ENCODE results near the gene SAP30BP. TPM values are rescaled to one million over a fixed set of nuclear protein-coding genes. Genes with fewer than 3 reads are reported as not detected.

SAP30BP gene
- total RNA-seq, 1 donor: 60.0 TPM

DNA sequence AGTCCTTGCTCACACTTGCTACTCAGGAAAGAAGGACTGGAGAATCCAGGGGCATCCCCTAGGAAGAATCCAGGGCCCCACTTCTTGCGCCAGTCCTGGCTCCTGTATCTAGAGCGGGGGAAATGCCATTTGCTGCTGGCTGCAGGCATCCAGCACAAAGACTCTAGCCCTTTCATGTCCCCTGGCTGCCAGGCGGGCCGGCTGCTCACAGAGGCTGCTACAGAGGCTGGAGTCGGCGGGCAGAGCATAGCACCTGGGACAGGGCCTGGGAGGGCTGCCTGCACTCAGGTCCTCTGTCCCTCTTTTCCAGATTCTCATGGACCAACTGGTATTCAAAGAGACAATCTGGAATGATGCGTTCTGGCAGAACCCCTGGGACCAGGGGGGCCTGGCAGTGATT, 20.1 kb upstream of the SAP30BP start:
- DNase-seq (ENCODE audit: low read depth): no peak
- H3K4me3 ChIP-seq (ENCODE audit: low read depth, low read length): no peak overlapping the region
- TF ChIP-seq, protein P1, sequence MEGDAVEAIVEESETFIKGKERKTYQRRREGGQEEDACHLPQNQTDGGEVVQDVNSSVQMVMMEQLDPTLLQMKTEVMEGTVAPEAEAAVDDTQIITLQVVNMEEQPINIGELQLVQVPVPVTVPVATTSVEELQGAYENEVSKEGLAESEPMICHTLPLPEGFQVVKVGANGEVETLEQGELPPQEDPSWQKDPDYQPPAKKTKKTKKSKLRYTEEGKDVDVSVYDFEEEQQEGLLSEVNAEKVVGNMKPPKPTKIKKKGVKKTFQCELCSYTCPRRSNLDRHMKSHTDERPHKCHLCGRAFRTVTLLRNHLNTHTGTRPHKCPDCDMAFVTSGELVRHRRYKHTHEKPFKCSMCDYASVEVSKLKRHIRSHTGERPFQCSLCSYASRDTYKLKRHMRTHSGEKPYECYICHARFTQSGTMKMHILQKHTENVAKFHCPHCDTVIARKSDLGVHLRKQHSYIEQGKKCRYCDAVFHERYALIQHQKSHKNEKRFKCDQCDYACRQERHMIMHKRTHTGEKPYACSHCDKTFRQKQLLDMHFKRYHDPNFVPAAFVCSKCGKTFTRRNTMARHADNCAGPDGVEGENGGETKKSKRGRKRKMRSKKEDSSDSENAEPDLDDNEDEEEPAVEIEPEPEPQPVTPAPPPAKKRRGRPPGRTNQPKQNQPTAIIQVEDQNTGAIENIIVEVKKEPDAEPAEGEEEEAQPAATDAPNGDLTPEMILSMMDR (IDR thresholded peaks at IDR 0.05; ENCODE audit: insufficient read depth, low read depth, low read length): no peak

DNA sequence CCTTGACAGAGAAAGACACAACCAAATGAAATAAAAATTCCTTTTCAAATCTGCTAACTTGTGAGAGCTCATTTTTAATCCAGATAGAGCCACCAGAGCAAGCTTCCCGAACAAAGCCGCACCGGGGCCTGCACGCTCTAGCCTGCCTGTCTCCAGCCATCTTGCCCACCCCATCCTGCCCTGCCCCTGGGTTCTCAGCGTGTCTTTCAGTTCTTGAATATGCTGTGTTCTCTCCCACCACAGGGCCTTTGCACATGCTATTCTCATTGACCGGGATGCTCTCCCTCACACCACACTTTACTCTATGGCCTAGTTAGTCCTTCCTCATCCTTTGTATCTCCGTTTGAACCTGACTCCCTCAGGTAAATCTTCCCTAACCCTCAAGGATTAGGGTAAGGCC, 19.2 kb upstream of the SAP30BP start:
- no peak overlapping the region for H3K4me3 ChIP-seq (ENCODE audit: low read depth, low read length)
- TF ChIP-seq, protein P1 (IDR thresholded peaks at IDR 0.05; ENCODE audit: insufficient read depth, low read depth, low read length): no peak
- no peak for DNase-seq (ENCODE audit: low read depth)

DNA sequence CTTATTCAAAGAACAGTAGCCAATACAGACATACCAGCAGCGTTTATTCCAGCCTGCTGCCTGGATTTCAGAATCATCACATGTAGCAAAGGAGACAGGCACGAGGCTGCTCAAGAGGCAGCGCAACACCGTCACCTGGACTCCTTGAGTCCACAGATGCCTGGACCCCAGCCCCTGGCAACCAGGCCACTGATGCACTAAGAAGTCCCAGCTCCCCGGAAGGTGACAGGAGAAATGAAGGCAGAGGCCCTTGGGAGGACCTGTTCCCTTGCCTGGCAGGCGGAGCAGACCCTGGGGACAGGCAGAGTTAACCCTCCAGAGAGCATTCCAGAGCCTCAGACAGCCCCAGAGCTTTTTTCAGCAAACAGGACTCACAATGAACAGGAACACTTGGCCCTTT, 17.5 kb upstream of the SAP30BP start:
- no peak for DNase-seq (ENCODE audit: low read depth)
- no peak overlapping the region for H3K4me3 ChIP-seq (ENCODE audit: low read depth, low read length)
- TF ChIP-seq, protein P1 (IDR thresholded peaks at IDR 0.05; ENCODE audit: insufficient read depth, low read depth, low read length): no peak

DNA sequence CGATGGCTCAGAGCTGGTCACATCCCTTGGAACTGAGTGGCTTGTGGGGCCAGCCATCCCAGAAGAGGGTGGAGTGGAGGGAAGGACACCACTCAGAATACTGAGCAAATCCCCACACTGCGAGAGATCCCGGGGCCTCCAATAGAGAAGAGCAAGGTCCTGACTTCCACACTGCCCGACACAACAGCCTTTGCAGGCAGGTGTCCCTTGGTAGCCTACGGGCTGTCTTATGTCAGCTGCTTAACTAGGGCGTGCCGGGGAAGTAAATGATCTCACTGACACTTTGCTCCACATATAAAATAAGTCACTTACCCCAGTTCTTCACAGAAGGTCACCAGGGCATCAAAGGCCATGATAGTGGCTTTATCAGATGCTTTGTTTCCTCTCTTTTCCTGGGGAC, 16.3 kb upstream of the SAP30BP start:
- TF ChIP-seq, protein P1 (IDR thresholded peaks at IDR 0.05; ENCODE audit: insufficient read depth, low read depth, low read length): no peak
- no peak overlapping the region for H3K4me3 ChIP-seq (ENCODE audit: low read depth, low read length)
- no peak for DNase-seq (ENCODE audit: low read depth)

DNA sequence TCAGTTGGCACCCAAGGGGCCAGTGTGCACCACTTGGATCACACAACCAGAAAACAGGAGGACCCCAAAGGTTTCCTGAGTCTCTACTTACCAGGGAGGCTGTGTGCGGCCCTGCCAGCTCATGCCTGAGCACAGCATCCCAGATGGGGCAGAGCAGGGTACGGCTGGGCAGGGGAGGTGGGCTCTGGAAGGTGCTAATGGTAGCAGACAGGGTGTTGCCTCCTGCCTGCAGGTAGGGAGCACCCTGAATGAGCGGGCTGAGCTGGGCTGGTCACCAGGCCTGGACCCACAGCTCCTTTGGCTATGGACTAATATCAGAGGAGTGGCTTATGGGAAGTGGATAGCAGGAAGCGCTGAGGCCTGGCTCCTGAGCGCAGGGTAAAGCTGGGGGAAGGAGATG, 14.8 kb upstream of the SAP30BP start:
- DNase-seq (ENCODE audit: low read depth): no peak
- H3K4me3 ChIP-seq (ENCODE audit: low read depth, low read length): no peak overlapping the region
- TF ChIP-seq, protein P1 (IDR thresholded peaks at IDR 0.05; ENCODE audit: insufficient read depth, low read depth, low read length): no peak

DNA sequence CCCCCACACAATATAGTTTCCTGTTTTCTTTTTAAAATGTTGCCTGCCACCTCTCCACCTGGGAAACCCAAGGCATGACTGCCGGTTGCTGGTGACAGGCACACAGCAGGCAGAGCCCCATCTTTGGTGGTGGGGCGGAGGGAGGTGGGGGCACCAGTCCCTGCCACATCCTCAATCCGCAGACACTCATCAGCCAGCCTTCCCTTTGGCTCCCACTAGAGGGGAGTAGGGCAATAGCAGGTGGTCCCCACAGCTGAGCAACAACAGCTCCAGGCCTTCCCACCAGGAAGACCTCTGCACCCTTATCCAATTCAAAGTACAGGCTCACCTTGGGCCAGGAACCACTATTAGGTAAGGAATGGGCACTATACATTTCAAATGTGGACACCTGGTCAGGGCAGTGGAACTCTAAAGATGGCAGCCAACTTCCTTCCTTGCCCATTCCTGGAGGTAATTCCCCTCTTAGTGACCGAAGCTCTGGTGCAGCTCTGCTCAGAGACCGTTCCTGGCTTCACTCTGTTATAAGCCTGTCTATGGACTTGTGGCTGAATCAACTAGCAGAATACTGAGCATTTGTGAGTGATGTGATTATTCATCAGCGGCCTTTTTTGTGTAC, 14.1 kb upstream of the SAP30BP start:
- peak; percentile 21 for DNase-seq (ENCODE audit: low read depth)
- TF ChIP-seq, protein P1 (IDR thresholded peaks at IDR 0.05; ENCODE audit: insufficient read depth, low read depth, low read length): peak; percentile 92

DNA sequence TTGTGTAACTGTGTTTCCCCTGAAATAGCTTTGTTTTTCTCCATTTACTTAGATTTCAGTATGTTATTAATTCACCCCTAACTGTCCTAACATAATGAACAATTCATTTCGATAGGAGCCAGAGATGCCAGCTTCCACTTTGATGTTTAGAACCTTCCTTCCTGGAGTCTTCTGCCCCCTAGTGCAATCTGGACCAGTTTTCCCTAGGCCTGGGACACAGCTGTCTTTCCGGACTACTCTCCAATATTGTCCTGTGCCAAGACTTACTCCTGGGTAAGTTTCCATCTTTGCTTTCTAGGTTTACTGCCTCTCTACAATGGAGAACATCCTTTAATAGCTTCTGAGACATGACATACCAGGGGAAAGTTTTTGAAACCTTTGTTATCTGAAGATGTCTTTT, 13.0 kb upstream of the SAP30BP start:
- TF ChIP-seq, protein P1 (IDR thresholded peaks at IDR 0.05; ENCODE audit: insufficient read depth, low read depth, low read length): peak; percentile 15
- H3K4me3 ChIP-seq (ENCODE audit: low read depth, low read length): no peak overlapping the region
- DNase-seq (ENCODE audit: low read depth): peak; percentile 6

More for the DNA sequence above, 14.1 kb upstream of the SAP30BP start:
- H3K4me3 ChIP-seq (ENCODE audit: low read depth, low read length): no peak overlapping the region

Data from fibroblast of villous mesenchyme (primary cell).